HepG2 (cell line): ENCODE results near the gene SETD2. TPM values are rescaled to one million over a fixed set of nuclear protein-coding genes. Genes with fewer than 3 reads are reported as not detected.
A peak's percentile ranks its signal among the peaks of the same experiment; 100 is the strongest.

ENCODE experiments used
- BCL3 ChIP-seq: sonication (generic); formaldehyde crosslinking; IDR thresholded peaks from 2 replicates; pipeline ENCODE4 v1.5.1; 2020; ENCODE audit warnings: mild to moderate bottlenecking, missing genetic modification reagents, moderate library complexity
- DNMT1 ChIP-seq: sonication (generic); formaldehyde crosslinking; IDR thresholded peaks from 2 replicates; pipeline ENCODE4 v1.5.1; 2020; ENCODE audit warnings: mild to moderate bottlenecking, missing genetic modification reagents
- FUBP1 ChIP-seq: sonication (generic); formaldehyde crosslinking; IDR thresholded peaks from 2 replicates; pipeline ENCODE4 v1.5.1; 2020; ENCODE audit warnings: missing genetic modification reagents, mild to moderate bottlenecking, borderline replicate concordance
- GLI4 ChIP-seq: sonication (generic); formaldehyde crosslinking; IDR thresholded peaks from 2 replicates; pipeline ENCODE4 v1.5.1; 2020; ENCODE audit warnings: missing genetic modification reagents, mild to moderate bottlenecking, moderate library complexity, borderline replicate concordance
- HDAC2 ChIP-seq: sonication (generic); formaldehyde crosslinking; IDR thresholded peaks from 2 replicates; pipeline ENCODE4 v1.4.0; 2020; ENCODE audit warnings: missing genetic modification reagents
- HNRNPLL ChIP-seq: fragments of 200-400 bp; formaldehyde crosslinking; IDR thresholded peaks from 2 replicates; pipeline ENCODE4 v1.6.1; 2017; ENCODE audit warnings: mild to moderate bottlenecking, low read depth, low read length; ENCODE audit not compliant: poor library complexity, severe bottlenecking
- KLF15 ChIP-seq: sonication (generic); formaldehyde crosslinking; IDR thresholded peaks from 2 replicates; pipeline ENCODE4 v1.8.1; 2023; ENCODE audit warnings: borderline replicate concordance, mild to moderate bottlenecking, inconsistent platforms, missing genetic modification reagents, mixed read lengths
- RAD21 ChIP-seq: fragments of 450-650 bp; formaldehyde crosslinking; IDR thresholded peaks from 2 replicates; pipeline ENCODE4 v1.5.0; 2020; ENCODE audit warnings: mild to moderate bottlenecking
- SALL1 ChIP-seq: sonication (generic); formaldehyde crosslinking; IDR thresholded peaks from 2 replicates; pipeline ENCODE4 v1.8.0; 2022; ENCODE audit warnings: mild to moderate bottlenecking, missing genetic modification reagents
- SMC3 ChIP-seq: IDR thresholded peaks from 2 replicates; pipeline ENCODE4 v1.6.1; 2011; ENCODE audit warnings: low read length, improper control_type of control experiment
- TAF1 ChIP-seq: sonication (generic); formaldehyde crosslinking; IDR thresholded peaks from 2 replicates; pipeline ENCODE4 v1.4.0; 2020; ENCODE audit warnings: missing genetic modification reagents
- ZBTB2 ChIP-seq: sonication (generic); formaldehyde crosslinking; IDR thresholded peaks from 2 replicates; pipeline ENCODE4 v1.8.0; 2022; ENCODE audit warnings: low read depth, missing genetic modification reagents
- ZFP36L1 ChIP-seq: sonication (generic); formaldehyde crosslinking; IDR thresholded peaks from 2 replicates; pipeline ENCODE4 v1.8.0; 2022; ENCODE audit warnings: mild to moderate bottlenecking, missing genetic modification reagents, moderate library complexity
- ZNF350 ChIP-seq: sonication (generic); formaldehyde crosslinking; IDR thresholded peaks from 2 replicates; pipeline ENCODE4 v1.4.0; 2020; ENCODE audit warnings: mild to moderate bottlenecking, low read depth, missing genetic modification reagents, borderline replicate concordance
- ZNF354B ChIP-seq: sonication (generic); formaldehyde crosslinking; IDR thresholded peaks from 2 replicates; pipeline ENCODE4 v1.8.0; 2022; ENCODE audit warnings: mild to moderate bottlenecking, missing genetic modification reagents
- ZNF672 ChIP-seq: sonication (generic); formaldehyde crosslinking; IDR thresholded peaks from 2 replicates; pipeline ENCODE4 v1.8.1; 2022; ENCODE audit warnings: missing genetic modification reagents
- ZNF687 ChIP-seq: sonication (generic); formaldehyde crosslinking; IDR thresholded peaks from 2 replicates; pipeline ENCODE4 v1.5.1; 2020; ENCODE audit warnings: mild to moderate bottlenecking, missing genetic modification reagents, moderate library complexity
- ZNF691 ChIP-seq: sonication (generic); formaldehyde crosslinking; IDR thresholded peaks from 2 replicates; pipeline ENCODE4 v1.4.0; 2020; ENCODE audit warnings: missing genetic modification reagents, low read depth, mild to moderate bottlenecking, borderline replicate concordance
- ZNF766 ChIP-seq: sonication (generic); formaldehyde crosslinking; IDR thresholded peaks from 2 replicates; pipeline ENCODE4 v1.5.0; 2020; ENCODE audit warnings: missing genetic modification reagents, borderline replicate concordance
- polyA plus RNA-seq, 8 experiments: library from polyadenylated mRNA; depleted of rRNA in 3 of 8; stranded (reverse) in 7 of 8; unstranded in 1 of 8; fragments of >200 nt; fragmentation: Illumina TruSeq in 4 of 8; extraction: Trizol in 4 of 8; gene quantifications; 2 replicates each; pipeline versions ENCODE4 v1.2.1 to v1.2.3, GENCODE V29; 2011 to 2016; ENCODE audit warnings: low read depth in 4 of 8, missing spikeins in 1 of 8, mixed read lengths in 1 of 8; ENCODE audit not compliant: insufficient read depth in 1 of 8
- total RNA-seq, 5 experiments: library from RNA; depleted of rRNA; stranded (reverse); fragments of >200 nt; fragmentation: Illumina TruSeq; extraction: Trizol; gene quantifications; 2 replicates each; pipeline ENCODE4 v1.2.3, GENCODE V29; 2016; ENCODE audit warnings: low read depth in 1 of 5

The SETD2 gene
- total and polyA plus RNA-seq, 2 of the 13 experiments (the other 11 are each of a cell fraction or from before 2014, with no cell fraction given), result 14.2 to 24.2 TPM

- peak; percentile 73 for TF ChIP-seq ZNF687 (CRISPR knock-in tag)
- TF ChIP-seq SMC3, result peak; percentile 66; the same call in 1 of the 2 replicates
- TF ChIP-seq ZNF354B, result peak; percentile 22; the same call in 1 of the 2 replicates
- no peak for TF ChIP-seq ZFP36L1 (CRISPR knock-in tag)
- TF ChIP-seq ZNF350 (CRISPR knock-in tag), result peak; percentile 56
- no peak for TF ChIP-seq BCL3 (CRISPR knock-in tag)
- peak; percentile 51 for TF ChIP-seq HNRNPLL
- no peak for TF ChIP-seq FUBP1 (CRISPR knock-in tag)
- TF ChIP-seq ZNF672 (CRISPR knock-in tag), result 0 out of 2 replicates have a peak, but pooled peaks have one; percentile 45
- 0 out of 2 replicates have a peak, but pooled peaks have one; percentile 26 for TF ChIP-seq DNMT1 (CRISPR knock-in tag)
- TF ChIP-seq ZBTB2, result no peak
- no peak for TF ChIP-seq ZNF766 (CRISPR knock-in tag)
- no peak for TF ChIP-seq TAF1 (CRISPR knock-in tag)
- TF ChIP-seq GLI4 (CRISPR knock-in tag), result no peak
- TF ChIP-seq SALL1 (CRISPR knock-in tag), result peak; percentile 67; the same call in 1 of the 2 replicates
- TF ChIP-seq HDAC2 (CRISPR knock-in tag), result peak; percentile 44; the same call in 1 of the 2 replicates
- TF ChIP-seq KLF15, result no peak
- TF ChIP-seq ZNF691 (CRISPR knock-in tag), result 0 out of 2 replicates have a peak, but pooled peaks have one; percentile 71
- TF ChIP-seq RAD21 (CRISPR knock-in tag), result peak; percentile 97
These were observed 165.6 kb downstream of the SETD2 start (continued) for GRCh38 chr3:46998121-46998851.
